ENCODE results near the gene DDIT4L. TPM values are rescaled to one million over a fixed set of nuclear protein-coding genes. Genes with fewer than 3 reads are reported as not detected.

DDIT4L gene
- total and polyA plus RNA-seq, 2 of the 4 experiments (the other 2 are of a cell fraction): 3.1 to 3.9 TPM

- no peak overlapping the region for H3K56ac ChIP-seq (ENCODE audit: extremely low read depth, insufficient read depth, low read length)
- TF ChIP-seq FOS (IDR thresholded peaks at IDR 0.05; ENCODE audit: low read depth, low read length) (no peak), MXI1 (IDR thresholded peaks at IDR 0.05; ENCODE audit: borderline replicate concordance, low read depth, low read length) (no peak), BHLHE40 (IDR thresholded peaks at IDR 0.05; ENCODE audit: low read depth, low read length) (no peak), MAFK (IDR thresholded peaks at IDR 0.05; ENCODE audit: low read depth, low read length) (no peak), USF2 (IDR thresholded peaks at IDR 0.05; ENCODE audit: low read depth, low read length) (no peak), MAZ (IDR thresholded peaks at IDR 0.05; ENCODE audit: borderline replicate concordance, low read depth, low read length) (no peak), CTCF (conservative IDR thresholded peaks at IDR 0.05; ENCODE audit: low read depth, low read length) (no peak), CHD1 (IDR thresholded peaks at IDR 0.05; ENCODE audit: low read depth, low read length) (no peak), ELK1 (IDR thresholded peaks at IDR 0.05; ENCODE audit: borderline replicate concordance, low read depth, low read length) (no peak), RFX5 (IDR thresholded peaks at IDR 0.05; ENCODE audit: low read depth, low read length) (no peak)
- H3K4ac ChIP-seq (ENCODE audit: low read depth, low read length): no peak overlapping the region
- in situ Hi-C loops (cut with MboI; ENCODE audit: low sequenced_read_pairs): loop anchor here (25.0 kb wide), 1 partner anchor 103 kb away; no protein-coding TSS in a partner anchor
- H3K4me2 ChIP-seq (ENCODE audit: low read depth, low read length): no peak overlapping the region; the same call in 1 of the 2 replicates
- no peaks in the 10 kb centered on the region for H4K20me1 ChIP-seq (ENCODE audit: insufficient read depth, low read length)
- ChIA-PET CTCF (no interaction called here), POLR2A (ENCODE audit: unreplicated experiment) (no interaction called here)
- H4K8ac ChIP-seq (ENCODE audit: low read depth in 2 of 2, low read length in 2 of 2): no peak overlapping the region
- no peak overlapping the region for H2BK20ac ChIP-seq (ENCODE audit: low read depth, low read length)
- no peaks in the 10 kb centered on the region for H3K27me3 ChIP-seq (ENCODE audit: control insufficient read depth, insufficient read depth, low read length)
- no peak overlapping the region for H3K23ac ChIP-seq (ENCODE audit: low read depth, low read length)
- H2AK5ac ChIP-seq (ENCODE audit: low read depth, low read length): no peak overlapping the region
- no peak for DNase-seq
- H3K79me1 ChIP-seq (ENCODE audit: low read depth in 1 of 2, low read length in 2 of 2): no peaks in the 10 kb centered on the region
- 0% methylated on average over 1 of the region's 2 CpGs; no CpG with 5 or more reads in 1 of the 2 experiments for WGBS, 2 experiments (ENCODE audit: extremely low coverage in 2 of 2, insufficient read length in 1 of 2)
- H3K18ac ChIP-seq (ENCODE audit: low read depth, low read length): no peak overlapping the region
- H2BK15ac ChIP-seq (ENCODE audit: low read depth, low read length): no peak overlapping the region
- H3K4me3 ChIP-seq (ENCODE audit: insufficient read depth, low read depth, low read length): no peak overlapping the region
- dilution Hi-C loops (cut with HindIII; ENCODE audit: low sequenced_read_pairs, unreplicated experiment): no loop called here
- no peaks in the 10 kb centered on the region for H3K9me1 ChIP-seq (ENCODE audit: insufficient read depth, low read length)
- H3K36me3 ChIP-seq (ENCODE audit: control insufficient read depth, insufficient read depth, low read length): no peaks in the 10 kb centered on the region
- H3K9me3 ChIP-seq (ENCODE audit: control insufficient read depth, insufficient read depth, low read length): no peaks in the 10 kb centered on the region
- H3K14ac ChIP-seq (replicated peaks; ENCODE audit: low read depth, low read length): no peak overlapping the region
- no peak overlapping the region for H4K5ac ChIP-seq (ENCODE audit: low read depth, low read length)
- no peak for ATAC-seq (ENCODE audit: low read depth)
- H3K27ac ChIP-seq (ENCODE audit: insufficient read depth, low read length): no peak overlapping the region
- H4K91ac ChIP-seq (ENCODE audit: insufficient read depth, low read depth, low read length): no peak overlapping the region
- no peak overlapping the region for H2BK5ac ChIP-seq (ENCODE audit: low read depth, low read length, poor library complexity, severe bottlenecking)
- H3K4me1 ChIP-seq (ENCODE audit: control insufficient read depth, insufficient read depth, low read length): no peaks in the 10 kb centered on the region
- BruUV-seq (replicated peaks): no TSS peak
- no peak overlapping the region for H2AK9ac ChIP-seq (replicated peaks; ENCODE audit: low read depth, low read length, poor library complexity)
- no peak overlapping the region for H2AFZ ChIP-seq (replicated peaks; ENCODE audit: low read length, poor library complexity)
- H3K9ac ChIP-seq (ENCODE audit: low read depth, low read length): no peak overlapping the region
- H2BK120ac ChIP-seq (ENCODE audit: low read depth, low read length): no peak overlapping the region
- intact Hi-C loops (cut with micrococcal nuclease): no loop called here
Measured at GRCh38 chr4:100240008-100240407, 49.7 kb upstream of the DDIT4L start.
